Measurements from ENCODE around the gene PIP5KL1. TPM values are rescaled to one million over a fixed set of nuclear protein-coding genes. Genes with fewer than 3 reads are reported as not detected.

Gene PIP5KL1
- total and polyA plus RNA-seq, 2 experiments from 2014 or later: 13.4 to 19.5 TPM

GRCh38 chr9:127962278-127962677 is 31.7 kb upstream of the PIP5KL1 start:
- no peaks in the 10 kb centered on the region for H3K27me3 ChIP-seq (ENCODE audit: insufficient read depth)
- H2AFZ ChIP-seq: no peak overlapping the region
- no peaks in the 10 kb centered on the region for H3K9me3 Mint-ChIP-seq
- peak overlapping the region; percentile 59; the same call in 1 of the 2 replicates for H3K27ac ChIP-seq (ENCODE audit: low read depth)
- H3K36me3 ChIP-seq (ENCODE audit: insufficient read depth): no peaks in the 10 kb centered on the region
- H3K4me1 Mint-ChIP-seq: peaks cover 60% of the 10 kb centered on the region
- H3K27me3 Mint-ChIP-seq (ENCODE audit: insufficient read depth, low read depth, poor library complexity): peaks cover 17% of the 10 kb centered on the region
- H3K36me3 Mint-ChIP-seq (ENCODE audit: low read depth): peaks cover 2% of the 10 kb centered on the region; the same call in 1 of the 3 replicates
- peaks cover 21% of the 10 kb centered on the region for H3K4me1 ChIP-seq (ENCODE audit: insufficient read depth)
- peaks cover 99% of the 10 kb centered on the region for H3K79me2 ChIP-seq (replicated peaks; ENCODE audit: insufficient read depth)
- H3F3A ChIP-seq (replicated peaks; ENCODE audit: low read depth): 0 out of 2 replicates have a peak, but pooled peaks cover 5% of the 10 kb centered on the region
- H3K4me3 ChIP-seq: no peak overlapping the region
- ATAC-seq (peak; percentile 12), DNase-seq (ENCODE audit: low spot score) (no peak)
- TF ChIP-seq NANOG (IDR thresholded peaks at IDR 0.05; ENCODE audit: borderline replicate concordance) (no peak), ZNF114 (CRISPR knock-in tag; IDR thresholded peaks at IDR 0.05) (no peak), REST (IDR thresholded peaks at IDR 0.05; ENCODE audit: unreplicated experiment) (no peak), JUNB (IDR thresholded peaks at IDR 0.05; ENCODE audit: unreplicated experiment) (no peak), CTCF (conservative IDR thresholded peaks at IDR 0.05; ENCODE audit: low read depth in 2 of 2) (no peak), CREB1 (CRISPR knock-in tag; IDR thresholded peaks at IDR 0.05; ENCODE audit: low read depth) (no peak), ETS1 (IDR thresholded peaks at IDR 0.05) (no peak)
- H3K27ac Mint-ChIP-seq: peak overlapping the region; percentile 81; the same call in 1 of the 2 replicates
- peaks cover 22% of the 10 kb centered on the region for H4K20me1 ChIP-seq (replicated peaks; ENCODE audit: insufficient read depth)
- H3K9me2 ChIP-seq (ENCODE audit: insufficient read depth): no peaks in the 10 kb centered on the region
- no peak overlapping the region; the same call in 2 of the 3 replicates for H3K4me3 Mint-ChIP-seq
- H3K4me2 ChIP-seq: no peak overlapping the region

- Mint-ChIP-seq H3K4me1 (peaks cover 55% of the 10 kb centered on the region), H3K4me3 (peak overlapping the region; percentile 6; the same call in 1 of the 3 replicates), H3K27me3 (ENCODE audit: insufficient read depth, low read depth, poor library complexity) (peaks cover 17% of the 10 kb centered on the region), H3K36me3 (ENCODE audit: low read depth) (peaks cover 2% of the 10 kb centered on the region; the same call in 1 of the 3 replicates), H3K9me3 (no peaks in the 10 kb centered on the region), H3K27ac (no peak overlapping the region; the same call in 1 of the 2 replicates)
- DNase-seq (ENCODE audit: low spot score) (no peak), ATAC-seq (no peak)
- no peak overlapping the region for H2AFZ ChIP-seq
- H4K20me1 ChIP-seq (replicated peaks; ENCODE audit: insufficient read depth): peaks cover 22% of the 10 kb centered on the region
- peaks cover 21% of the 10 kb centered on the region for H3K4me1 ChIP-seq (ENCODE audit: insufficient read depth)
- H3K27ac ChIP-seq (ENCODE audit: low read depth): no peak overlapping the region
- H3K9me2 ChIP-seq (ENCODE audit: insufficient read depth): no peaks in the 10 kb centered on the region
- H3F3A ChIP-seq (replicated peaks; ENCODE audit: low read depth): 0 out of 2 replicates have a peak, but pooled peaks cover 5% of the 10 kb centered on the region
- no peaks in the 10 kb centered on the region for H3K36me3 ChIP-seq (ENCODE audit: insufficient read depth)
- no peaks in the 10 kb centered on the region for H3K27me3 ChIP-seq (ENCODE audit: insufficient read depth)
- H3K4me2 ChIP-seq: no peak overlapping the region
- H3K4me3 ChIP-seq: no peak overlapping the region
- H3K79me2 ChIP-seq (replicated peaks; ENCODE audit: insufficient read depth): peaks cover 99% of the 10 kb centered on the region
- TF ChIP-seq STAT1 (IDR thresholded peaks at IDR 0.05; ENCODE audit: unreplicated experiment) (no peak), POLR2AphosphoS5 (IDR thresholded peaks at IDR 0.05; ENCODE audit: low read depth) (no peak), ZNF114 (CRISPR knock-in tag; IDR thresholded peaks at IDR 0.05) (no peak)
Measured at GRCh38 chr9:127961613-127962155, 31.1 kb upstream of the PIP5KL1 start.
